Fibroblast of lung (primary cell): Measurements from ENCODE around the gene CXorf51B.
"Not testable (repeated sequence)": the region's sequence is repeated elsewhere in the genome, so short reads cannot be mapped to it uniquely, and the experiment has no call there.

Experiments
- CTCF ChIP-seq, 2 donors: IDR thresholded peaks in 1 of 2; conservative IDR thresholded peaks in 1 of 2; 1 replicate in 1 of 2; 2 replicates in 1 of 2; pipeline ENCODE4 v1.5.1; 2011 to 2012; ENCODE audit warnings: low read length in 2 of 2, control low read depth in 1 of 2, inconsistent platforms in 1 of 2, low read depth in 1 of 2, mild to moderate bottlenecking in 1 of 2
- EZH2 ChIP-seq: IDR thresholded peaks from 2 replicates; pipeline ENCODE4 v1.5.1; 2012; ENCODE audit warnings: low read length, control low read depth, mild to moderate bottlenecking; ENCODE audit errors: missing control alignments

- not testable (repeated sequence) for TF ChIP-seq CTCF (conservative IDR thresholded peaks at IDR 0.05 in 1 of 2, IDR thresholded peaks at IDR 0.05 in 1 of 2; ENCODE audit: low read depth in 1 of 2, low read length in 2 of 2); EZH2
Measured at GRCh38 chrX:146814644-146815043, 5.1 kb downstream of the CXorf51B start, which contains the start of gene CXorf51A.
